GM19452 (cell line): ENCODE results near the gene FUT3.
"Not testable (repeated sequence)": the region's sequence is repeated elsewhere in the genome, so short reads cannot be mapped to it uniquely, and the experiment has no call there.

ENCODE experiments used
- ATAC-seq: cut with Tn5 transposase; IDR thresholded peaks from one replicate; pipeline ENCODE4 v1.9.1; 2021; ENCODE audit not compliant: unreplicated experiment

The FUT3 gene

GRCh38 chr19:5851302-5851701 is at the start of gene FUT3:
TSS of gene FUT3 (minus strand) at chr19:5851449.
- ATAC-seq: no peak

DNA sequence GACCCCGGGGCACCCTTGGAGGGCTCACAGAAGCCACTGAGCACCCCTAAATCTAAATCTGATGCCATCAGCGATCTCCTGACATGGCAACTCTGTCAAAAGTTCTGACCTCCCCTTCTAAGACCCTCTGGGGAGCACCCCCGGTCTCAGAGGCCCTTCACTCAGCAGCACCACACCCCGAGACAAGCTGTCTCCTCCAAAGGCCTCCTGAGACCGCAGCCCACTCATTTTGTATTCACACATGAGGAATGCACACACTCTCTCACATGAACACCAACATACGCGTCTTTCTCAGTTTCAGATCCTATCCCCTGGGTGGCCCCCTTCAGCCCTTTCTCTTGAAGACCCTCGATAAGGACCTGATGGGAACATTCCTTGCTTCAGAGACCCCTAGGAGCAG is 49.7 kb upstream of the FUT3 start:
- ATAC-seq: no peak

DNA sequence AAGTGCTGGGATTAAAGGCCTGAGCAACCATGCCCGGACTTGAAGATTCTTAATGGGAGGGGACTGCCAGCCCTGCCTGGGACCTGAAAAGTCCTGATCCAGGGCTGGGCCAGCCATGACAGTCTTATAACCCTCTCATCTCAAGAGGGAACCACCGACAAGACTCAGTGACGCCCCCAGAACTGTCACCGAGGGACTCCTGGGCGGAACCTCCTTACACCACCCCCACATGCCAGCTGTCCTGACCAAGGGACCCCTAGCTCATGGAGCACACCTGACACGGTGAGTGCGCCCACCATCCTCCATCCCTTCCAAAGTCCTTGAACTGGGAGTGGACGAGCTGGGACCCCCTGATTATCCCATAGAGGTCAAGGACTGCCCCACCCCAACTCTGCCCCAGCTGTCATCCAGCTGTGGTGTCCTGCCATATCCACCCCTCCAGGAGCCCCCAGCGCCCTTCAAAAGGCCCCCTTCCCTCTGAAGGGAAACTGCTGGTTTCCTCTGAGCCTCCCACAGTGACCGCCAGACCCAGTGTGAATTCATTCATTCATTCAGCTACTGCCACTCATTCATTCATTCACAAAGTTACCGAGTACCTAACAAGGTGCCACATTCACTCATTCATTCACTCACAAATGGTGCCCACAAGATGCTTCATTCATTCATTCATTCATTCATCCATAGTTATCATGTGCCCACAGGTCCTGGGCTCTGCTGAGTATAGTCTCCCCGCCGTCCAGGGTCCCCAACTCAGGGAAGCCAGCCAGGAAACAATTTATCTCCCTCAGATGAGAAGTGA is 48.7 kb upstream of the FUT3 start:
- ATAC-seq: no peak

DNA sequence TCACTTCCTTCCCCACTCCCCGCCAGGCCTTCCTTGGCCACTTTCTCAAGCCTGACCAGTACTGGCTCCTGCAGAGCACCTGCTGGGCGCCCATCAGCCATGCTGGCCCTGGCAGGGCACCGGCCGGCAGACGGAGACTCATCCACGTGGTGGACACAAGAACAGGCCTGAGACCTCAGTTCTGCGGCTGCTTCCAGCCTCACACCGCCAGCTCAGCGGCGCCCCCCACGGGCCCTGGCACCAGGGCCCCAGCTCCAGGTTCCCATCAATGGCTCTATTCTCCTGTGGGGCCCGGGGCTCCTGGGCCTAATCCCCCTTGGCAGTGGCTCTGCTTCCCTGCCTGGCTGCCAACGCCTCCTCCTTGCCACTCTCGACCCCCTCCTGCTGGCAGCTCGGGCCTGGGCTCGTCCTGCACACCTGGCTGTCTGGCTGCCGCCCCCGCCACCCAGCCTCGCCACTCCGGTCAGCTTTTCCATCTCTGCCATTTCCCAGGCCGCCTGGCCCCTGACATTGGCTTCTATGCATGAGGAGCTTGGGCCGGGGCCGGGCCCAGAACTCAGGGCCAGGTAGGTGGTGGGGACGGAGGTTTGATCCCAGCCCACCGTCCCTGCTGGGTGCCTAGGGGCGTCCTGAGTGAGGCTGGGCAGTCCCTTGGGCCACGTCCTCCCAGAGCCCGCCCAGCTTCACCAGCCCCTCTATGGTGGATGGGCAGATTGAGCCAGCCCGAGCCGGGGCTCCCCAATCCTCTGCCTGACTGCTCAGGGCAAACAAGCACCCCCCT is 46.1 kb upstream of the FUT3 start:
- ATAC-seq: no peak

DNA sequence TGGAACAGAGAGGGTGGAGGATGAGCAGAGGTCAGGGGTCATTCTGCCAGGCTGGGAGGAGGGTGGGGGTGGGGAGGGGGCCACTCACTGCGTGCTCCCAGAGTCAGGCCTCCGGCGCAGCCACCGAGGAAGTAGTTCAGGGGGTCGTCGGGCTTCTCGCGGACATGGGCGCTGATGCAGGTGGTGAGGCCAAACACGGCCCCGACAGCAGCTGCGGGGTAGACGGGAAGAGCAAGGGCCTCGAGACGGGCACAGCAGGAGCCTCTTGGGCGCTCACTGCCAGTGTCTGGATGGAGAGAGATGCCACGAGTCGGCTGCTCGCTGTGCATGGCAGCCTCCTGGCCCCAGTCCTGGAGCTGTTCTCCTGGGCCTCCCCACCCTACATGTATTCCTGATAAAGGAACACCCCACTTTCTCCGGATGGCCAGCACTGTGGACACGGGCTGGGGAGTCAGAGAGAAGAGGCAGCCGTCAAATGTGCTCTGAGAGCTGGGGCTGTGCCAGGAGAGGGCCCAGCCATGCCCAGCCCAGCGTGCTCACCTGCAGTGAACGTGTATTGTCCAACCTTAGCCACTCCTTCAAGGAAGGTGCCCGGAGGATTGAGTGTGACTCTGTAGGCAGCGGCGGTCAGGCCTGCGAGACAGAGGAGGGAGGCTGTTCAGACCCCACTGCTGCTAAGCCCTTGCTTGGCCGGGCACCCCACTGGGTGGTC is 45.3 kb upstream of the FUT3 start:
- ATAC-seq: no peak

GRCh38 chr19:5895890-5896289 is 44.6 kb upstream of the FUT3 start:
- no peak for ATAC-seq

- ATAC-seq: no peak
Measured at GRCh38 chr19:5895409-5895808, 44.2 kb upstream of the FUT3 start.

GRCh38 chr19:5894704-5895349 is 43.6 kb upstream of the FUT3 start:
- no peak for ATAC-seq

- ATAC-seq: no peak
Measured at GRCh38 chr19:5893907-5894703, 42.9 kb upstream of the FUT3 start.

GRCh38 chr19:5893296-5893903 is 42.2 kb upstream of the FUT3 start:
- no peak for ATAC-seq

DNA sequence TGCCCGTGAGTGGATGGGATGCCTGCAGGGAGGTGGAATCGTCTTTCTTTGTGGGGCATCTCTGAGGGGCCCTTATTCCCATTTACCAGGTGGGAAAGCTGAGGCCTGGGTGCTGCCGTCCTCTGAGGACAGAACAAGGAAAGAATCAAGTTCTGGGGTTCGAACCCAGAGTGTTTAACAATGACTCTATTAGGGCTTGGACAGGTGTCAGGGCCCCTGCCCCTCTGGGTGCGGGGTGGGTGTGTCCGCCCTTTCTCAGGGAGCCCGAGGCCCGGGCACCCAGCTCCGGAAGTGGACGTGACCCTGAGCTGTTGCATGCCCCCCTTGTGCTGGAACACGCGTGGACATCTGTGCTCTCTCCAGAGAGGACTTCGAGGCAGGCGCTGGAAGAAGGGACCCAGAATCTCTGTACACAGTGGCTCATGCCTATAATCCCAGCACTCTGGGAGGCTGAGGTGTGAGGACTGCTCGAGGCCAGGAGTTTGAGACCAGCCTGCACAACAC is 41.6 kb upstream of the FUT3 start:
- ATAC-seq: no peak

- no peak for ATAC-seq
Measured at GRCh38 chr19:5891938-5892771, 40.9 kb upstream of the FUT3 start.

GRCh38 chr19:5891572-5891937 is 40.3 kb upstream of the FUT3 start:
- ATAC-seq: no peak

DNA sequence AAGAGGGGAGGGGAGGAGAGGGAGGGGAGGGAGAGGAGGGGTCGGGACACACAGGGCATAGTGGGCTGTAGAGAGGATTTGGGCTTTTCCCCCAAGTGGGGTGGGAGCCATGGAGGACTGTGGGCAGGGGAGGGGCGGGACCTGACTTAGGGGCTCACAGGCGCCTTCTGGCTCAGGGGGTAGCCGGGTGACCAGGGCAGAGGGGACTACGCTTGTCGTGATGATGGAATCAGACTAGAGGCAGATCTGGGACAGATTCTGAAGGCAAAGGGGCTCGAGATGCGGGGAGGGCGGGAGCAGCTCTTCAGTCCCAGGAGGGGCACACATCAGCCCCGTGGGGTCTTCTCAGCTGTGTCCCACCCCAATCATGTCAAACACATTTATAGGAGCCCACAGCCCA is 38.9 kb upstream of the FUT3 start:
- ATAC-seq: no peak

DNA sequence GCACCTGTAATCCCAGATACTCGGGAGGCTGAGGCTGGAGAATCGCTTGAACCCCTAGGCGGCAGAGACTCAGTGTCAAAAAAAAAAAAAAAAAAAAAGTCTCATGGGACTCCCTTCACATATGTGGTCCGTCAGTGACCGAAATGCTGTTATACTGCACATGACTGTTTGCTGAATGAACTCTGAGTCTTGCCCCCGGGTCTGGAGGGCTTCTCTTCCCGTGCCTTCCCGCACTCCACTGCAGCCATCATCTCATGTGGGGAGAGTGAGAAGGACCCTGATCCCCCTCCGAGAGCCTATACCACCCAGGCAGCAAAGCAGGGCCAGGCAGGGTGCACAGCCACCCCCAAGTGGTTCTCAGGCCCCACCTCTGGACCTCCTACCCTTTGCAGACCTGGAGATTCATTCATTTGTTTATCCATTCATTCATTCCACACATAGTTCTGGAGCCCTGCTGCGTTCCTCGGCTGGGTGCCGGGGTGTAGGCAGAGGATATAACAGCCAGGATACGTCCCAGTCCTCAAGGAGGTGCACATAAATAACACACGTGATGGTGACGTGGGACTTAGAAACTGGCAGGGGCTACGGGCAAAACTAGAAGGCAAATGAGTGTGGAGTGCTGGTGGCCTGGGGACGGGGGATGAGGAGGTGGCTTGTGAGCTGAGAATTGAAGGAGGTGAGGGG is 38.2 kb upstream of the FUT3 start:
- no peak for ATAC-seq

GRCh38 chr19:5884065-5884811 is 33.0 kb upstream of the FUT3 start:
- not testable (repeated sequence) for ATAC-seq

DNA sequence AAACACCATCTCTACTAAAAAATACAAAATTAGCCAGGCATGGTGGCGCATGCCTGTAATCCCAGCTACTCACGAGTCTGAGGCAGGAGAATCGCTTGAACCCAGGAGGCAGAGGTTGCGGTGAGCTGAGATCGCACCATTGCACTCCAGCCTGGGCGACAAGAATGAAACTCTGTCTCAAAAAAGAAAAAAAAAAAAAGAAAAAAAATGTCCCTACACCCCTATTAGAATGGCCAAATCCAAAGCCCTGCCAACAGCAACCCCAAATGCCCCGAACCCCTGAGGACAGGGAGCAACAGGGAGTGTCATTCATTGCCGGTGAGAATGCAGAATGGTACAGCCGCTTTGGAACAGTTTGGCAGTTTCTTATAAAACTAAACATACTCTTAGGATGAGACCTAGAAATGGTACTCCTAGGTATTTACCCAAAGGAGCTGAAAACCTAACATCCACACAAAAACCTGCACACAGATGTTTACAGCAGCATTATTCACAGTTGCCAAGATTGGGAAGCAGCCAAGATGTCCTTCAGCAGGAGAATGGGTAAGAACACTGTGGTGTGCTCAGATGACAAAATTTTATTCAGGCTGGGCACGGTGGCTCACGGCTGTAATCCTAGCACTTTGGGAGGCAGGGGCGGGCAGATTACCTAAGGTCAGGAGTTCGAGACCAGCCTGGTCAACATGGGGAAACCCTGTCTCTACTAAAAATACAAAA is 32.1 kb upstream of the FUT3 start:
- not testable (repeated sequence) for ATAC-seq
